ENCODE measurements around the gene PPAN. TPM values are rescaled to one million over a fixed set of nuclear protein-coding genes. Genes with fewer than 3 reads are reported as not detected.
A peak's percentile ranks its signal among the peaks of the same experiment; 100 is the strongest.

The PPAN gene
- total and polyA plus RNA-seq, 10 donors: 26.8 to 90.2 (median 47.2) TPM

- TF ChIP-seq CTCF (IDR thresholded peaks at IDR 0.05 in 8 of 11, conservative IDR thresholded peaks at IDR 0.05 in 3 of 11) (peak in 3 of 11 experiments; percentile 12 to 36 (median 17)), POLR2A (IDR thresholded peaks at IDR 0.05) (peak in 1 of 3 donors; percentile 17), POLR2AphosphoS5 (IDR thresholded peaks at IDR 0.05) (peak; percentile 82 to 86 (median 84))
- peak within 1 kb of the TSS; percentile 89 to 100 (median 95) for H3K4me3 ChIP-seq
- peak; percentile 96 for DNase-seq
- no peaks in the 10 kb centered on the region for H3K27me3 ChIP-seq (replicated peaks in 1 of 7)
- H3K9me3 ChIP-seq: no peaks in the 10 kb centered on the region
- peaks cover 0 to 25% (median 17%) of the 10 kb centered on the region in 6 donors for H3K4me1 ChIP-seq
- peaks cover 0 to 26% (median 20%) of the 10 kb centered on the region in 6 donors for H3K36me3 ChIP-seq
- peak within 1 kb of the TSS; percentile 88 to 95 (median 93) for H3K27ac ChIP-seq
- intact Hi-C loops (cut with DNase I; ENCODE audit: low total_unique reads): no loop called here
- WGBS, 5 donors: 5 to 13% (median 6%) methylated on average over 33 to 81 of the region's 81 CpGs
These were observed 20.2 kb upstream of the PPAN start, which contains the start of gene SHFL for GRCh38 chr19:10085641-10086590. TSS of gene SHFL (plus strand) at chr19:10086317. CDS start at chr19:10086428, 111 bp downstream.

- Histone ChIP-seq H3K27me3 (replicated peaks in 1 of 7) (no peaks in the 10 kb centered on the region), H3K9me3 (no peaks in the 10 kb centered on the region), H3K4me3 (peak overlapping the region; percentile 89 to 100 (median 95)), H3K36me3 (peaks cover 0 to 33% (median 28%) of the 10 kb centered on the region in 6 donors), H3K27ac (peak overlapping the region; percentile 88 to 95 (median 93)), H3K4me1 (peaks cover 0 to 33% (median 20%) of the 10 kb centered on the region in 6 donors)
- WGBS, 5 donors: 2 to 4% (median 2%) methylated on average over 8 to 43 of the region's 43 CpGs
- TF ChIP-seq POLR2AphosphoS5 (IDR thresholded peaks at IDR 0.05) (no peak), POLR2A (IDR thresholded peaks at IDR 0.05) (no peak), CTCF (IDR thresholded peaks at IDR 0.05 in 8 of 11, conservative IDR thresholded peaks at IDR 0.05 in 3 of 11) (no peak)
- peak; percentile 87 for DNase-seq
- intact Hi-C loops (cut with DNase I; ENCODE audit: low total_unique reads): no loop called here
These were observed 19.5 kb upstream of the PPAN start for GRCh38 chr19:10086591-10087192.

GRCh38 chr19:10087296-10088061 is 18.7 kb upstream of the PPAN start:
- Histone ChIP-seq H3K27ac (peak overlapping the region; percentile 88 to 95 (median 93)), H3K4me1 (peaks cover 0 to 40% (median 22%) of the 10 kb centered on the region in 6 donors), H3K36me3 (peaks cover 0 to 41% (median 35%) of the 10 kb centered on the region in 6 donors), H3K27me3 (replicated peaks in 1 of 7) (no peaks in the 10 kb centered on the region), H3K4me3 (peak overlapping the region in 7 of 8 donors; percentile 89 to 96 (median 94)), H3K9me3 (no peaks in the 10 kb centered on the region)
- no peak for DNase-seq
- 84 to 92% (median 91%) methylated on average over 18 of the region's 18 CpGs for WGBS, 5 donors
- TF ChIP-seq POLR2A (IDR thresholded peaks at IDR 0.05) (no peak), POLR2AphosphoS5 (IDR thresholded peaks at IDR 0.05) (no peak), CTCF (IDR thresholded peaks at IDR 0.05 in 8 of 11, conservative IDR thresholded peaks at IDR 0.05 in 3 of 11) (no peak)
- intact Hi-C loops (cut with DNase I; ENCODE audit: low total_unique reads): no loop called here
